Body of pancreas (tissue), 4 donors: ENCODE measurements around the gene MYO9B.

Experiments used
- CTCF ChIP-seq, 7 experiments: fragments of 450-650 bp in 4 of 7; fragments of 200-600 bp in 3 of 7; sonication (generic) in 3 of 7; IDR thresholded peaks; one replicate each; pipeline ENCODE4 v1.5.1; 2016 to 2019; ENCODE audit warnings: antibody characterized with exemption in 7 of 7
- POLR2A ChIP-seq, 3 donors: fragments of 450-650 bp; IDR thresholded peaks; one replicate each; pipeline ENCODE4 v1.6.1; 2016; ENCODE audit warnings: antibody characterized with exemption in 3 of 3, mild to moderate bottlenecking in 2 of 3

- TF ChIP-seq CTCF (IDR thresholded peaks at IDR 0.05) (no peak), POLR2A (IDR thresholded peaks at IDR 0.05) (no peak)
These were observed 19.9 kb upstream of the MYO9B start for GRCh38 chr19:17055636-17056035.
